HG02588 (cell line): ENCODE results near the gene TMEM163.
"Not testable (repeated sequence)": the region's sequence is repeated elsewhere in the genome, so short reads cannot be mapped to it uniquely, and the experiment has no call there.

ENCODE experiments used
- ATAC-seq: cut with Tn5 transposase; IDR thresholded peaks from one replicate; pipeline ENCODE4 v1.9.1; 2021; ENCODE audit warnings: mild to moderate bottlenecking, moderate library complexity; ENCODE audit not compliant: unreplicated experiment

Gene TMEM163

DNA sequence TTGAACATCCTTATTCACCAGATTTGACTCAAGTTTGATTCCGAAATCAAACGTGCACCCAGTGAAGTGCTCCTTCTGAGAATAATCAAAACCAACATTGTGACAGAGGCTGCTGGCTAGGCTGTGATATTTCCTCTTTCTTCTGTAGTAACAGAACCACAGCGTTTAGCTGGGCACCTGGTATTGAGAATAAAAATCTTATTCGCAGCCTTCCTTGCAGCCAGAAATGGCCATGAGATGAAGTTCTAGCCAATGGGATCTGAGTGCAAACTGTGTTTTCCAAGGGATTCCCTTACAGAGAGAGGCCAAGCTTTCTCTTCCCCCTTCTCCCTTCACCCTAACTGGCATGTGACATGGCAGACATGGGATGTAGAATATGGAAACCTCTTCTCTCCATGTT lies 51.7 kb downstream of the TMEM163 start:
- no peak for ATAC-seq

- no peak for ATAC-seq
Observed at GRCh38 chr2:134665727-134666506, 52.9 kb downstream of the TMEM163 start.

DNA sequence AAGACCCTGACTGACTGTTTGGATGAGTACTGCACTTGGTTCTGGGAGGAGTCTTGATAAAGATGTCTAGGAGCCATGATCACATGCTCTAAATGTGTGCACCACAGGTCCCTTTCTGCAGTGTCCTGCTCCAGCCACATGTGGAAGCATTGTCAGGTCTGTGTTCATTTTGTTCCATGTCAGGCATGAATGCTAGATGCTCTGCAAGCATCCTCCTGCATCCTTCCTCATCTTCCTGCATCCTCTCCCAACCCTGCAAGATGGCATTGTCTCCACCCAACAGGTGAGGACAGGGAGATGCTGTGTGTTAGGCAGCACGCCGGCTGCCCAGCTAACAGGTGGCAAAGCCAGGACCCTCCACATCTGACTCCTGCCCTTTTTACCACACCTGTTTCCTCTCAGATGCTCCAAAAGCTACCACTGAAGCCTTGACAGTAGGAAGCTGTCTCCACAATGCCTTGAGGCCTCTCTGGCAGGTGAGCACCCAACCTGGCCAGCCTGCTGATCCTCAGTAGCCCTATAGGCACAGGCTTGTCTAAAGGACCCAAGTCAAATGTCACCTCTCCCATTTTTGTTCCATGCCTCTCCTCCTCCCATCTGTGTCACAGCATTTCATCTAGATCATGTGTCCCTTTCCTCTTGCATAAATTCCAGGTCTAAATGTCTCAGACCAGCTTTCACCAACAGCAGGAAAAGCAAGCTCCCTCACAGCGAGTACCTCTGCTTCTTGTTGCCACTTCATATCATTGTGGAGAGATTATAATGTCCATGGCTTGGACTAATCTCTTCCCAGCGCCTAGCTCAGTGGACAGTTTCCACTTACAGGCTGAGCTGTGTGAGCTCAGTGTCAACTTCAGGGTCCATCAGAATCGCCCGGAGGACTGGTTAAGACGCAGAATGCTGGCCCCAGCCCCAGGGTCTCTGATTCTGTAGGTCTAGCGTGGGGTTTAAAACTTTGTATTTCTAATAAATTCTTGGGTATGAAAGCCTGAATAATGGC lies 55.0 kb downstream of the TMEM163 start:
- no peak for ATAC-seq

DNA sequence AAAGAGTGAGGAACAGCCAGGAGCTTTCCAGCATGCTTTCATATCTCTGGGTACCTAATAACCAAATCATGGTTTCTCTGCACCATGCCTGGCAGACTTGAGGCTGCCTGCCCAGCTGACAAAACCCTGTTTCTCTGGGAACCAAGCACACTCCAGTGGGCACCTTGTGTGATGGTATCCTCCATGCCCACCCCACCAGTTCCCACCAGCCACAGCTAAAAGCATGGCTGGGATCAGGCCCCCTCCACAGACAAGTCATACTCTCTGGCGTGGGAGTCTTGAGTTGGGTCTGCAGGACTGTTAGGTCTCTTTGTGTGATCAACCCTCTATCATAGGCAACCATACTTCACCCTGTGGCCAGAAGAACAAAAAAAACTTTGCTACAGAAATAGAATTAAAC lies 56.0 kb downstream of the TMEM163 start:
- ATAC-seq, result no peak

- no peak for ATAC-seq
Observed at GRCh38 chr2:134660626-134661402, 58.0 kb downstream of the TMEM163 start.

- no peak for ATAC-seq
Observed at GRCh38 chr2:134659724-134660123, 59.1 kb downstream of the TMEM163 start.

DNA sequence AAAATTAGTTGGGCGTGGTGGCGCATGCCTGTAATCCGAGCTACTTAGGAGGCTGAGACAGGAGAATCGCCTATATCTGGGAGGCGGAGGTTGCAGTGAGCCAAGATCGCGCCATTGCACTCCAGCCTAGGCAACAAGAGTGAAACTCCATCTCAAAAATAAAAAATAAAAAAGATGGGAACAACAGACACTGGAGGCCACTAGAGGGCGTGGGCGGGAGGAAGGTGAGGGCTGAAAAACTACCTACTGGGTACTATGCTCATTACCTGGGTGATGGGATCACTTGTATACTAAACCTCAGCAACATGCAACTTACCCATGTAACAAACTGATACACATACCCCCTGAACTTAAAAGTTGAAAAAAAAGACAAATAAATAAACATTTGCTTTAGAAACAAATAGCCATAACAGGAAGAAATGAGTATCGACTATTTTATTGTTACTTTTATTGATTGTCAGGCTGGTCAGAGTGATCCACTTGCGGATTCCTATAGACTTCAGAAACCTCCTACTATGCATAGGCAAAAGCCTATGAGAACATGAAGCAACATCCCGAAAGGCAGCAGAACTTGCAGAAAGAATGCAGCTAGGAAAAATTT lies 61.0 kb downstream of the TMEM163 start:
- no peak for ATAC-seq

- ATAC-seq, result not testable (repeated sequence)
Observed at GRCh38 chr2:134656391-134656790, 62.4 kb downstream of the TMEM163 start.

- no peak for ATAC-seq
Observed at GRCh38 chr2:134648586-134648985, 70.2 kb downstream of the TMEM163 start.

- no peak for ATAC-seq
Observed at GRCh38 chr2:134647607-134648256, 71.1 kb downstream of the TMEM163 start.

GRCh38 chr2:134642938-134643337 lies 75.9 kb downstream of the TMEM163 start:
- ATAC-seq, result no peak

DNA sequence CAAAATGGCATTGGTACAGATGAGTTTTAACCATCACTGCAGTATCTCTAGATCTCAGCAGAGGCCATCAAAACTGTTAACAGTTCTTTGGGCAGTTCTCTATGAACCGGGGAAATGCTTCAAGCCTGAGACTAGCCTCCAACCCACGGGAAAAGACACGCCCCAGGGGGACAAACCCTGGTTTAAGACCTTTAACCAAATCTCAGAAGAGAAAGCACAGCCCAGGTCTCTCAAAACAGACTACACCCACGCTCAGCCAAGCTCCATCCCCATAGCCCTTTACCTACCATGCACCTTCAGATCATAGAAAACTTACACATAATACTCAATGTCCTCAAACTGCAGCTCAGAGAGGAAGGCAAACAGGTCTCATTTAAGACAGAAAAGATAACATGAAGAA lies 78.3 kb downstream of the TMEM163 start:
- no peak for ATAC-seq

DNA sequence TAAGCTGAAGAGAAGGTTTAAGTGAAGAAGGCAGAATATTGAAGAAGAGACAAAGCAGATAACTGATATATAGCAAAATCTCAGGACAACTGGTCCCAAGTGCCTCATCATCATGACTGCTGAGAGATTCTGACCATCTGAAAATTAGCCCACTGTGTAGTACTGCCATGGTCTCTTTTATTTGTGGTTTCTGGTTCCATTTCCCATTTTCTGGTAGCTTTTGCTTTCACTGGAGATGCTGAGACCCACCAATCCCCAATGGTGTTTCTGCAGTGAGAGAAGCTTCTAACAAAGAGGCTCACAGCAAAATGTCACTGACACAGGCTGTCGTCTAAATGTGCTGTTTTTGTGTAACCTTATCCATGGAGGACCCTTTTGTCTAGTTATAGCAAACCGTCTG lies 79.5 kb downstream of the TMEM163 start:
- ATAC-seq, result no peak

DNA sequence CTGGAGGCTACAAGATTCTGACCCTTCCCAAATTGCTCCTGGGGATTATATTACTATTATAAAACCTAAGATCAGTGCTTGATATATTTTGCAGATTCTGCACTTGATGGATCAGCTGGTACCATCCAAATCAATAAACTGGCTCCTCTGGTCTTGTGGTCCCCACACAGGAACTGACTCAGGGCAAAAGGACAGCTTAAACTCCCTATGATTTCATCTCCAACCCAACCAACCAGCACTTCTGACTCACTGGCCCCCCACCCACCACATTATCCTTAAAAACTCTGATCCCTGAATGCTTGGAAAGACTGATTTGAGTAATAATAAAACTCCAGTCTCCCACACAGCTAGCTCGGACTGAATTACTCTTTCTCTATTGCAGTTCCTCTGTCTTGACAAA lies 82.1 kb downstream of the TMEM163 start:
- no peak for ATAC-seq

GRCh38 chr2:134634054-134634753 lies 84.6 kb downstream of the TMEM163 start:
- ATAC-seq, result no peak

- no peak for ATAC-seq
Observed at GRCh38 chr2:134630504-134631159, 88.2 kb downstream of the TMEM163 start.

DNA sequence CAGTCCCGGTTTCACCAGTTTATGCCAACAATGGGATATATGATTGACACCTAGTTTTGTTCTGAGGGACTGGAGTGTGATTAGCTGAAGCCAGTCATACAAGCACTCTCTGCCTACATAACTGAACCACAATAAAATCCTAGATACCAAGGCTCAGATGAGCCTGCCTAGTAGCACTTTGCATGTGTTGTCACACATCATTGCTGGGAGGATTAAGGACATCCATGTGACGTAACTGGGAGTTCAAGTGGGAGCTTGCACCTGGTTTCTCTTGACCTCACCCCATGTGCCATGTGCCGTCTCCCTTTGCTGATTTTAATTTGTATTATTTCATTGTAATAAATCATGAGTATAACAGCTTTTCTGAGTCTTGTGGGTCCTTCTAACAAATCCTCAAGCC lies 90.3 kb downstream of the TMEM163 start:
- ATAC-seq, result no peak

- ATAC-seq, result no peak
Observed at GRCh38 chr2:134626781-134627180, 92.0 kb downstream of the TMEM163 start.

DNA sequence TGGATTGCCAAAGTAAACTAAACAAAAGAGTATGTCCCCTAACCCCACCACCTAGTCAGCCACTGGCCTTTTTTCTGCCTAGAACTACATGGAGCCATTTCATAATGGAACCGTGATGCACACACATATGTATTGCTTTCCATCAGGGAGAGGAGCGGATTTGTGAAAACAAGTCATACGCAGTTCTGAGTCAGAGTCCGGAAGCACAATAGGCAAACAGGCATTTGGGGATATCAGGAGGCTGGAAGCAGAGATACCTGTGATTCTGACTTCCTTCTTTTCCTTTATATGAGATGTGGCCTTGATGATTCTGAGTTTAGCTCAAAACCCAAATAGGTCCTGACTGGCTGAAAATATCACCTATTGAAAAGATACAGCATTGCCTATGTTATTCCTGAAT lies 93.5 kb downstream of the TMEM163 start:
- ATAC-seq, result no peak
